Mammary epithelial cell (primary cell): ENCODE data around the gene B3GNT8.

Experiments
- CTCF ChIP-seq, 2 donors: IDR thresholded peaks in 1 of 2; conservative IDR thresholded peaks in 1 of 2; 2 replicates each; pipeline ENCODE4 v1.5.1; 2011 to 2012; ENCODE audit warnings: inconsistent platforms in 2 of 2, low read length in 2 of 2, mild to moderate bottlenecking in 2 of 2, control low read depth in 1 of 2, low read depth in 1 of 2; ENCODE audit not compliant: insufficient read depth in 1 of 2; ENCODE audit errors: extremely low read depth in 1 of 2
- EZH2 ChIP-seq: IDR thresholded peaks from 2 replicates; pipeline ENCODE4 v1.6.1; 2012; ENCODE audit warnings: low read length, inconsistent platforms, borderline replicate concordance

DNA sequence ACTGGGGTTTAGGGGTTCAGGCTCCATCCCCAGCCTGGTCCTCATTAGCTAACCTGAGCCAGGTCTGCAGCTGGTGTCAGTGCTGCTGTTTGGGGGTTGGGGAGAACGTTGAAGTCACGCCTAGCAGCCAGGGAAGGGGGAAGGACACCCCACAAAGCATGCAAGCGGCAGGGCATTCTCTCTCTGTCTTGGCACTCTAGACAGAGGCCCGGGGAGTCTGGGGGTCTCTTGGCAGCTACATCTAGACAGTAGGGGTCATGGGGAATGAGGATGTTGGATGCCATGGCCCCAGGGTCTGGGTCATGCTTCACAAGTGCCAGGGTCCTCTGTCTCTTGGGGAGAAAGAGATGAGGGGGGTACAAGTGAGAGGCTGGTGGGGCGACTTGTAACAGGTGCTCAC lies 18.4 kb upstream of the B3GNT8 start:
- TF ChIP-seq CTCF (conservative IDR thresholded peaks at IDR 0.05 in 1 of 2, IDR thresholded peaks at IDR 0.05 in 1 of 2; ENCODE audit: extremely low read depth in 1 of 2, insufficient read depth in 1 of 2, low read depth in 1 of 2, low read length in 2 of 2) (no peak), EZH2 (no peak)
